HG03135 (cell line): ENCODE measurements around the gene EGFLAM.
A peak's percentile ranks its signal among the peaks of the same experiment; 100 is the strongest.

Experiments
- ATAC-seq: cut with Tn5 transposase; IDR thresholded peaks from one replicate; pipeline ENCODE4 v1.9.1; 2021; ENCODE audit warnings: mild to moderate bottlenecking, moderate library complexity; ENCODE audit not compliant: unreplicated experiment

EGFLAM gene

GRCh38 chr5:38445374-38446028, 187.1 kb downstream of the EGFLAM start:
- no peak for ATAC-seq

DNA sequence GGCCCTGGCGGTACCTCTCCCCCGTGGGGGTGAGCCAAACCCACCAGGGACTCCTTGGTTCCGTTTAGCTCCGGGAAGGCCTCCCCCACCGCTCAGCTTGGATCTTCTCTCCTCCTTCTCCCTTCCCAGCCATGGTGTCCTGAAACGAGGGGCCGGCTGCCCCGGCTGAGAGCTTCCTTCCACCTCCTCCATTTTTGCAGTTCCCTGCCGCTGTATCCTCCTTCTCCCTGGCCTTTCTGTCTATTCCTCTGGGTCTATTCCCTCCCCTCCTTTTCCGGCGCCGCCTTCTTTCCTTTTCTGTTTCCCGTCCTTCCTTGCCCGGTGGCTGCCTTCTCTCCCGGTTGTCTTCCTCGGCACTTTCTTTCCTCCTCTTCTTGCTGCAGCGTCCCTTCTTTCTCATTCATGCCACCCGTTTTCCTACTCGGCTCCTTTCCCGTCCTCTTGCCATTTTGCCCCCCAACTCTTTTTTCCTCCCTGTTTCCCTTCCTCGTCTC, 187.7 kb downstream of the EGFLAM start:
- no peak for ATAC-seq

- no peak for ATAC-seq
These were observed 188.7 kb downstream of the EGFLAM start for GRCh38 chr5:38447056-38447455.

- ATAC-seq: no peak
These were observed 189.4 kb downstream of the EGFLAM start for GRCh38 chr5:38447786-38448185.

DNA sequence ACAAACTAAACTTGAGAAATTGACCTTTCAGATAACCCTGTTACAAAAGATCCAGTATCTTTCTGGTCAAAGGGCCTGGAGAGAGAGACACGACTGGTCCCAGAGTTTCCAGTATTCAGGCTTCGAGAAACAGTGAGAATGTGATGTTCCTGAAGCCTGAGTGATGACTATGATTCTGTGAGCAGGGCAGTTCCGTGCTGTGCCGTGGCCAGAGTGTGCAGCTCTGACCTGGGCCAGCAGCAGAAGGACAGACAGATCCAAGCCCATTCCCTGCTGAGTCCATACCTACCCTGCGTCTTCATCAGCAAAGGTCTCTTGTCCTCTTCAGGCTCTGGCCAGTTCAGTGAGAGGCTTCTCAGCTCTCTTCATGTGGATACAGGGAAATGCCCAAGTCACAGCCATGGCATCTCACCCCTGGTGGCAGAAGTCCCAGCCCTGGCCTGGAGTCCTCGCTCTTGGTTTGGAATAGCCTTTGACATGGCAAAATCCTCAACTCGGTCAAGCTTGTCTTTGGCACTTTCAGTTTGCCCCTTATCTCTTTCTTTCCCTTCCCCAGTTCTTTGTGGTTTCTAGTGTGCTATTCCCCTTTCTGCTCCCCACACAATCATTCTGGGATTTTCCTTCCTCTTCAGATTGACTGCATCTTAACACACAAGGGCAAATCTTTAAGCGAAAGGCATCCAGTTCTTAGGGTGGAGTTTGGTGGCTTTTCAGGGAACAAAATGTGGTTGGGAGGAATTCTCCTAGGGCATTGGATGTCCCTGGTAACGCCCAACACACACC, 190.4 kb downstream of the EGFLAM start:
- ATAC-seq: no peak

GRCh38 chr5:38450627-38451026, 192.3 kb downstream of the EGFLAM start:
- no peak for ATAC-seq

DNA sequence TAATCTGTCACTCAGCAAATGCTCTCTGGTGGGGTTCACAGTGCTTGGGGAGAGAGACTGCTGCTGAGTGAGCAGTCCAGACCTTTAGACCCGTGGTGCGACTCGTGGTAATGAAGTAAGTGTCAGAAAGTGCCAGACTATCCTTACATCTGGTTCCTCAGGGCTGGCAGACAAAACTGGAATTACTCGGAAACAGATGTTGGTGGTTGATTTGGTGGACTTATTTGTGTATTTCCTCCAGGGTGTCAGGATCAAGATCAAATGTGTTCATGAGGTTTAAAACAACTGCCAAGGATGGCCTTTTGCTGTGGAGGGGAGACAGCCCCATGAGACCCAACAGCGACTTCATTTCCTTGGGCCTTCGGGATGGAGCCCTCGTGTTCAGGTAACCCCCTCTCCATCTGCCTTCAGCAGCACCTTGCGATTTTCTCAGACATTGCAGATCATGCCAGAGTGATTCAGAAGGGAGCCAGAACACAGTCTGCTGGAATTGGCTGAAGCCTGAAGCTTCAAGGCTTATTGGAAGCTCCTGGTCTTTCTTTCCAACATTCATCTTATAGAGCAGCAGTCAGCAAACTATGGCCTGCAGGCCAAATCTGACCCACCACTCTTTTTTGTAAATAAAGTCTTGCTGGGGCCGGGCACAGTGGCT, 192.8 kb downstream of the EGFLAM start:
- no peak for ATAC-seq

DNA sequence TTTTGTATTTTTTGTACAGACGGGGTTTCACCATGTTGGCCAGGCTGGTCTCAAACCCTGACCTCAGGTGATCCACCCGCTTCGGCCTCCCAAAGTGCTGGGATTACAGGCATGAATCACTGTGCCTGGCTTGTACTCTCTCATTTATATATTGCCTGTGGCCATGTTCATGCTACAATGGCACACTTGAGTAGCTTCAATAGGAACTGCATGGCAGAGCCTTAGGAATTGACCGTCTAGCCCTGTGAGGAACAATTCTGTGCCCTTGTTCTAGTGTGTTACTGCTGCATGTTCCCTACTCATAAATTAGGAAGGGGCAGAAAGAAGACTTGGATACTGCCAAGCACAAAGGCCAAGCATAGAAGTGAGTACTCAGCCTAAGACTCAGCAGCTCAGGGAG, 193.8 kb downstream of the EGFLAM start:
- no peak for ATAC-seq

GRCh38 chr5:38453506-38453905, 195.1 kb downstream of the EGFLAM start:
- ATAC-seq: peak; percentile 97

DNA sequence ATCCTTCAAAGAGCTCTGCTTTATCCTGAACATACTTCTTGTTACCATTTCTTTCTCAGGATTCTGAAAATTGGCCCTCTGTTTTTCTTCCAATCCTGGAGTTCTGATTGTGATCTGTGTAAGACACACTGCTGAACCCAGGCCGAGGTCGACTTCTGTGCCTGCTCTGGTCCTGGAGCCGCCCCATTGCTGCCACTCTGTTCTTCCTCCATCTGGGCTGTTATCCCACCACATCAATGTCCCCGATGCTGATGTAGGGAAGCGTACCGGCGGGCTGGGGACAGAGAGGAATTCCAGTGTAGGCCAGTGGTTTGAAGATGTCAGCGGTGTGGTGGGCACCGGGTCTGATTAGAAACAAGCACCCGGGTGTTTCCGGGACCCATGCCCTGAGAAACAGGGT, 195.6 kb downstream of the EGFLAM start:
- ATAC-seq: peak; percentile 2

- ATAC-seq: peak; percentile 33
These were observed 197.5 kb downstream of the EGFLAM start for GRCh38 chr5:38455796-38456330.

DNA sequence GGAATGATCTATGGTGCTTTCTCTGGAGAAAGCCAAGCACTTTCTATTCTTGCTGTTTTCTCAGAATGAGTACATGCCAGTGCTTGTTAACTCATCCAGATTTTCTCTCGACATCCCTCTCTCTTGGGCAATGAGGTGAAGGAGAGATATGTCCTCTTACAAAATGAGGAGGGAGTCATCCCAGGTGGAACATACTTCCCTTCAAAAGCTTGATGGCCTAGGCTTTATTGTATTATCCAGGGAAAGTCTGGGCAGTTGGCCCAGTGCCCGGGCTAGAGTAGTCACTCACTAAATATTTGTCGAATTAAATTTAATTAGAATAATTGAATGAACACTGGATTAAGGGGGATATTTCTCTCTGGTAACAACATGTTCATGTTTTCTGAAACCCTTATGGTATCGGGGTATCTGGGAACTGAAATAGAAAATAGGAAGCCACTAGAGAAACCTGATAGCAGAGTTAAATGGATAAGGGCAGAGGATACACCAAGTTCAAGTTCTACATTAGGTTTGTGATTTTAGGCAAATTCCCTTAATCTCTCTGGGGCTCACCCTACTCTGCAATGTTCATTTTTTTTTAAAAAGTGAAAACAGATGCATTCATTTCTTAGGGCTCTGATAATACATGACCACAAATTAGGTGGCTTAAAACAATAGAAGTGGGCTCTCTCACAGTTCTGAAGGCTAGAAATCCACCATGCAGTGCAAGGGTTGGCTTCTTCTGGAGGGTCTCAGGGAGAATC, 198.5 kb downstream of the EGFLAM start:
- ATAC-seq: no peak

- ATAC-seq: no peak
These were observed 199.8 kb downstream of the EGFLAM start for GRCh38 chr5:38458174-38458573.

GRCh38 chr5:38462976-38463633, 204.7 kb downstream of the EGFLAM start:
- no peak for ATAC-seq

GRCh38 chr5:38463634-38464521, 205.5 kb downstream of the EGFLAM start:
- no peak for ATAC-seq

DNA sequence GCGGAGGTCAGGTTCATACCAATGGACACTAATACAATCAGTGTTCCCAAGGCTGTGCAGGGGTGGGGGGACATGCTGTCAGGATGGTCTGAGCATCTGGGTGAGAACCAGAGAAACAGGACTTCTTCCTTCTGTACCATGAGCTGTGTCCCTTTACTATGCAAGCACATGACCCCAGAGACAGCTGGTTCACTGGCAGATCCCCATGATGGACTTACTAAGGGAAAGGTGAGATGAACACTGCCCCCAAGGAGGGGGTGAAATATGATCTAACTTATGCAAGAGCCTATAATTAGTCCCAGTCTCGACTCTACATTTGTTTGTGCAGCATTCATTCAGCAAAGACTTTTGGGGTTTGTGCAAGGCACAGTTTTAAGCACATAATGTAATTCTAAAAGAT, 206.7 kb downstream of the EGFLAM start:
- ATAC-seq: no peak

DNA sequence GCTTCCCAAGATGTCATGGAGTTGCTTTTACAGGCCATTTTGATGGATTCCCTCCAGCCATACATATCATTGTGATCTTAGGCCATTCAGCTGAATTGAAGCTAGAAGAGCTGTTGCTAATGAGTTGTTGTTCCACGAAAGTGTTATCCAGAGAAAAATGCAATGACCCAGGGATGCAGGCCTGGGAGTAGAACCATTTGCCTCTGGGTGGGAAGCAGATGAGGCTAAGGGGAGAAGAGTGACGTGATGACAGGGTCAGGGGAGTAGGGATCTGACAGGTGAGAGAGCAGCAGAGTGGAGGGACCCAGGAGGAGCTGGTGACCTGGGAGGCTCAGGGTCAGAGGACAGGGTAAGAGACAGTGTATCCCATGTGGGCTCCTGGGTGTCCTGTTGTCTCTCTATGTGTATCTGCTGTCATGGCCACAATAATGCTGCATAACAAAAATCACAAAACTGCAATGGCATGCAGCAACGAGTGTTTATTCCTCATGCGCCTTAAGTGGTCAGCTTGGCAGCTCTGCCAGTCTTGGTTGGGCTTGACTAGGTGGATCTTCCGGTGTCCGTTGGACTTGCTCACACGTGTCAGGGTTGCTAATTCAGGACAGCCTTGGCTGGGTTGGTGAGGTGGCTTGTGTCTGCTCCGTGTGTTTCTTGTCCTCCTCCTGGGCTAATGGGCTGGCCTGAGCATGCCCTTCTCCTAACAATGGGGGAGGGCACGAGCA, 207.5 kb downstream of the EGFLAM start:
- ATAC-seq: no peak

DNA sequence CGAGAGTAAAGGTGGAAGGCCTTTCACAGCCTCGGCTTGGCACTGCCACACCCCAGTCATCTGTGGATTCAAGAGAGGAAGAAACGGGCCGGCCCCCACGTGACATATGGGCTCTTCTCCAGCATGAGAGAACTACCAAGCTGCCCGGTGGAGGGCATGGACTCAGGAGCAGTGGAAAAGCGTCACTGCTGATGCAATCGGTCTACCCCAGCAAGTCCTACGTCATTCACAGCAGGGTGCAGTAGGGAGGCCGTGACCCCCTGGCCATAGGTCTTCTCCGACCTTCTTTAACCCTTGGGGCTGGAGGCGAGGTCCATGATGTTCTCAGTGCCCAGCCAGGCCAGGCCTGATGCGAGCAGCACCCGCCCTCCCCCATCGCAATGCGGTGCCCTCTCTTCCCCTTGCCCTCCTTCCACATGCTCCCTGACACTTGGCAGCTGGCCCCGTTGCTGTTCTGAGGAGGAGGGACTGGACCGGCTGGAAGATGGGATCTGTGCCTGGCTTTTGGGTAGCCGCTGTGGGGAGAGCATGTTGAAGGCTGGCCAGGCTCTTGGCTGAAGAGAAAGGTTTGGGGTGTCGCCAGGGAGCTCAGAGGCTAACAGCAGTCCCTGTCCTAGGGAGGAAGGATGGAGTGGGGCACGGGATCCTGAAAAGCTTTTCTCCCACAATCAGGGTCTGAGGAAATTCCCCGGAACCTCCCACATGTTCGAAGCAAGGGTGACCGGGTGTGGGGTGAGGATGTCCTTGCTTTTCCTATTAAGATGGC, 208.2 kb downstream of the EGFLAM start:
- ATAC-seq: no peak
